Esophagus squamous epithelium (tissue), 4 donors: Measurements from ENCODE around the gene HOXB9.

ENCODE experiments used
- POLR2A ChIP-seq, 4 donors: fragments of 450-650 bp; IDR thresholded peaks; one replicate each; pipeline ENCODE4 v1.6.1; 2017; ENCODE audit warnings: antibody characterized with exemption in 4 of 4, mild to moderate bottlenecking in 4 of 4, moderate library complexity in 3 of 4
- TF ChIP-seq, protein P1 (sequence below), 6 experiments: fragments of 450-650 bp in 4 of 6; fragments of 200-600 bp in 2 of 6; sonication (generic) in 2 of 6; IDR thresholded peaks; one replicate each; pipeline ENCODE4 v1.5.1; 2016 to 2019; ENCODE audit warnings: antibody characterized with exemption in 6 of 6, mild to moderate bottlenecking in 4 of 6, moderate library complexity in 4 of 6

GRCh38 chr17:48616717-48617470, 9.3 kb downstream of the HOXB9 start:
- TF ChIP-seq, protein P1, sequence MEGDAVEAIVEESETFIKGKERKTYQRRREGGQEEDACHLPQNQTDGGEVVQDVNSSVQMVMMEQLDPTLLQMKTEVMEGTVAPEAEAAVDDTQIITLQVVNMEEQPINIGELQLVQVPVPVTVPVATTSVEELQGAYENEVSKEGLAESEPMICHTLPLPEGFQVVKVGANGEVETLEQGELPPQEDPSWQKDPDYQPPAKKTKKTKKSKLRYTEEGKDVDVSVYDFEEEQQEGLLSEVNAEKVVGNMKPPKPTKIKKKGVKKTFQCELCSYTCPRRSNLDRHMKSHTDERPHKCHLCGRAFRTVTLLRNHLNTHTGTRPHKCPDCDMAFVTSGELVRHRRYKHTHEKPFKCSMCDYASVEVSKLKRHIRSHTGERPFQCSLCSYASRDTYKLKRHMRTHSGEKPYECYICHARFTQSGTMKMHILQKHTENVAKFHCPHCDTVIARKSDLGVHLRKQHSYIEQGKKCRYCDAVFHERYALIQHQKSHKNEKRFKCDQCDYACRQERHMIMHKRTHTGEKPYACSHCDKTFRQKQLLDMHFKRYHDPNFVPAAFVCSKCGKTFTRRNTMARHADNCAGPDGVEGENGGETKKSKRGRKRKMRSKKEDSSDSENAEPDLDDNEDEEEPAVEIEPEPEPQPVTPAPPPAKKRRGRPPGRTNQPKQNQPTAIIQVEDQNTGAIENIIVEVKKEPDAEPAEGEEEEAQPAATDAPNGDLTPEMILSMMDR (IDR thresholded peaks at IDR 0.05) = no peak
- no peak for TF ChIP-seq POLR2A (IDR thresholded peaks at IDR 0.05)
